HEK293 (cell line): Measurements from ENCODE around the gene ULBP2.
"Not testable (repeated sequence)": the region's sequence is repeated elsewhere in the genome, so short reads cannot be mapped to it uniquely, and the experiment has no call there.

Experiments
- CTCF ChIA-PET: fragments of 350-600 bp; formaldehyde crosslinking; extraction: SDS; loops from one replicate; lab custom pipeline; 2021; ENCODE audit warnings: antibody characterized with exemption; lab: Yijun Ruan, JAX
- POLR2A ChIA-PET: fragments of 300-600 bp; formaldehyde crosslinking; extraction: SDS; loops from one replicate; lab custom pipeline; 2020; ENCODE audit warnings: antibody characterized with exemption, inconsistent platforms; lab: Yijun Ruan, JAX
- H3K27ac ChIP-seq: fragments of 200-500 bp; sonication (Bioruptor generic); 2 replicates; pipeline ENCODE4 v1.5.1; 2014; ENCODE audit warnings: low read depth, low read length, control low read depth, inconsistent platforms; ENCODE audit errors: extremely low read depth
- H3K36me3 ChIP-seq, 2 experiments: fragments of 200-500 bp in 1 of 2; sonication (Bioruptor generic) in 1 of 2; 1 replicate in 1 of 2; 2 replicates in 1 of 2; pipeline ENCODE4 v1.5.1; 2014 to 2017; ENCODE audit warnings: inconsistent platforms in 2 of 2, low read length in 2 of 2; ENCODE audit not compliant: control insufficient read depth in 2 of 2, insufficient read depth in 1 of 2
- H3K4me1 ChIP-seq: fragments of 200-500 bp; sonication (Bioruptor generic); 2 replicates; pipeline ENCODE4 v1.5.1; 2014; ENCODE audit warnings: mild to moderate bottlenecking, low read length, inconsistent platforms; ENCODE audit not compliant: control insufficient read depth, insufficient read depth
- H3K4me3 ChIP-seq: 2 replicates; pipeline ENCODE4 v1.5.1; 2011; ENCODE audit warnings: low read depth, mild to moderate bottlenecking, control low read depth, low read length, moderate library complexity
- H3K9me3 ChIP-seq: fragments of 200-500 bp; sonication (Bioruptor generic); 2 replicates; pipeline ENCODE4 v1.5.1; 2014; ENCODE audit warnings: low read depth, low read length, inconsistent platforms; ENCODE audit not compliant: control insufficient read depth, insufficient read depth
- EGR2 ChIP-seq: fragments of 450-650 bp; formaldehyde crosslinking; IDR thresholded peaks from 2 replicates; pipeline ENCODE4 v1.5.1; 2016; ENCODE audit warnings: low read depth, missing biosample characterization, missing genetic modification characterization
- HOXA7 ChIP-seq: sonication (generic); formaldehyde crosslinking; IDR thresholded peaks from 2 replicates; pipeline ENCODE4 v1.8.1; 2022; ENCODE audit warnings: missing genetic modification reagents, borderline replicate concordance
- HOXC10 ChIP-seq: sonication (generic); formaldehyde crosslinking; IDR thresholded peaks from 2 replicates; pipeline ENCODE4 v1.8.1; 2023; ENCODE audit warnings: mild to moderate bottlenecking, missing genetic modification reagents
- PRDM1 ChIP-seq: fragments of 450-650 bp; formaldehyde crosslinking; IDR thresholded peaks from 2 replicates; pipeline ENCODE4; 2016; ENCODE audit warnings: missing biosample characterization, missing genetic modification characterization
- REPIN1 ChIP-seq: fragments of 450-650 bp; formaldehyde crosslinking; IDR thresholded peaks from 2 replicates; pipeline ENCODE4 v1.5.1; 2017; ENCODE audit warnings: missing biosample characterization, missing genetic modification characterization, low read depth
- SP3 ChIP-seq: fragments of 450-650 bp; formaldehyde crosslinking; IDR thresholded peaks from 2 replicates; pipeline ENCODE4 v1.5.1; 2016; ENCODE audit warnings: missing biosample characterization, missing genetic modification characterization
- ZBTB21 ChIP-seq: fragments of 450-650 bp; formaldehyde crosslinking; IDR thresholded peaks from 2 replicates; pipeline ENCODE4 v1.5.1; 2017; ENCODE audit warnings: missing biosample characterization, missing genetic modification characterization
- ZEB2 ChIP-seq: fragments of 450-650 bp; formaldehyde crosslinking; IDR thresholded peaks from 2 replicates; pipeline ENCODE4 v1.5.1; 2016; ENCODE audit warnings: missing biosample characterization, missing genetic modification characterization
- ZFHX2 ChIP-seq: fragments of 450-650 bp; formaldehyde crosslinking; conservative IDR thresholded peaks from 2 replicates; pipeline ENCODE4 v1.5.1; 2016; ENCODE audit warnings: missing biosample characterization, missing genetic modification characterization
- ZNF274 ChIP-seq, 2 experiments: fragments of 200-500 bp in 1 of 2; fragments of 450-650 bp in 1 of 2; sonication (Bioruptor generic) in 1 of 2; formaldehyde crosslinking in 1 of 2; IDR thresholded peaks; 2 replicates each; pipeline versions ENCODE4 v1.5.1 to v1.6.1; 2014 to 2016; ENCODE audit warnings: borderline replicate concordance in 1 of 2, inconsistent platforms in 1 of 2, low read length in 1 of 2, missing biosample characterization in 1 of 2, missing genetic modification characterization in 1 of 2
- ZNF311 ChIP-seq: fragments of 450-650 bp; formaldehyde crosslinking; IDR thresholded peaks from 2 replicates; pipeline ENCODE4 v1.5.1; 2017; ENCODE audit warnings: missing biosample characterization, missing genetic modification characterization, borderline replicate concordance
- ZNF354C ChIP-seq: fragments of 450-650 bp; formaldehyde crosslinking; IDR thresholded peaks from 2 replicates; pipeline ENCODE4 v1.5.1; 2016; ENCODE audit warnings: missing biosample characterization, missing genetic modification characterization, low read depth, borderline replicate concordance
- ZNF560 ChIP-seq: fragments of 450-650 bp; formaldehyde crosslinking; IDR thresholded peaks from 2 replicates; pipeline ENCODE4 v1.5.1; 2017; ENCODE audit warnings: missing biosample characterization, missing genetic modification characterization, borderline replicate concordance
- ZNF600 ChIP-seq: fragments of 450-650 bp; formaldehyde crosslinking; IDR thresholded peaks from 2 replicates; pipeline ENCODE4 v1.5.1; 2016; ENCODE audit warnings: missing biosample characterization, missing genetic modification characterization
- ZNF624 ChIP-seq: fragments of 450-650 bp; formaldehyde crosslinking; IDR thresholded peaks from 2 replicates; pipeline ENCODE4 v1.5.1; 2017; ENCODE audit warnings: missing biosample characterization, missing genetic modification characterization
- ZNF701 ChIP-seq: fragments of 450-650 bp; formaldehyde crosslinking; IDR thresholded peaks from 2 replicates; pipeline ENCODE4 v1.5.1; 2016; ENCODE audit warnings: missing biosample characterization, missing genetic modification characterization
- TF ChIP-seq, protein P1 (sequence below): fragments of 450-650 bp; formaldehyde crosslinking; IDR thresholded peaks from 2 replicates; pipeline ENCODE4 v1.5.1; 2016; ENCODE audit warnings: missing biosample characterization, missing genetic modification characterization, borderline replicate concordance
- TF ChIP-seq, protein P2 (sequence below): fragments of 450-650 bp; formaldehyde crosslinking; IDR thresholded peaks from 2 replicates; pipeline ENCODE4 v1.5.1; 2016; ENCODE audit warnings: missing biosample characterization, missing genetic modification characterization

Gene ULBP2

DNA sequence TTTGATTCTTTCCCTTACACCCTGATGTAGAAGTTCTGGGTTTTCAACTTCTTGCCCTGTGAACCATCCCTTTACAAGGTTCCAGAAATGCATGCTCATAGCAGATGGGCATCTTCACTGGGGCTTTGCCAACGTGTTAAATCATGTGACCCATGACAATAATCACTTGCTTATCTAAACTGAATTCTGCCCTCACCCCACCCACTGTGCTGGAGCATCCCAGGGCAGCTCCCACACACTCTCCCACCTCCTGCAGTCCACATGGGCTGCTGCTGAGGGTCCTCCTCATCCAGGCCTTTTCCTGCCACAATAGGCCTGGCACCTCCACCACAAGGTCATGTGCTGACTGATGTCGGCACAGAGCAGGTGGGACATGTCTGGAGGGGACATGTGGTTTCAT, 26.2 kb downstream of the ULBP2 start:
- H3K4me1 ChIP-seq, H3K36me3 ChIP-seq, H3K27ac ChIP-seq, POLR2A ChIA-PET, CTCF ChIA-PET, H3K9me3 ChIP-seq: not testable (repeated sequence)
- TF ChIP-seq ZFHX2 (tag by site-specific recombination) (peak; percentile 50), EGR2 (tag by site-specific recombination) (peak; percentile 48)
- TF ChIP-seq, all 188 proteins: peak for 2; not testable (repeated sequence) for 186
- H3K4me3 ChIP-seq = not testable (repeated sequence)

DNA sequence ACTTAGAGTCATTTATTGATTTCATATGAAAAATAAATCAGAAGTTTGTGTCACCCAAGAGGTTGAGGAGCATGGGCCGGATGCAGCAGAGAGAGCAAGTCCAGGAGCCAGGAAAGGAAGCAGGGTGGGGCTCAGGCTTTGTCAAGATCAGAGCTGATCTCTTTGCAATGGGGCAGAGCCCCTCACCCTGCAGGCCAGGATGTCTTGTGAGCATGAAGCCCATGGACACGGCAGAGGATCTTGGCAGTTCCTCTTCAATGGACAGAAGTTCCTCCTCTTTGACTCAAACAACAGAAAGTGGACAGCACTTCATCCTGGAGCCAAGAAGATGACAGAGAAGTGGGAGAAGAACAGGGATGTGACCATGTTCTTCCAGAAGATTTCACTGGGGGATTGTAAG, 27.1 kb downstream of the ULBP2 start:
- H3K9me3 ChIP-seq, CTCF ChIA-PET, H3K4me1 ChIP-seq, H3K36me3 ChIP-seq, POLR2A ChIA-PET, H3K27ac ChIP-seq, H3K4me3 ChIP-seq: not testable (repeated sequence)

DNA sequence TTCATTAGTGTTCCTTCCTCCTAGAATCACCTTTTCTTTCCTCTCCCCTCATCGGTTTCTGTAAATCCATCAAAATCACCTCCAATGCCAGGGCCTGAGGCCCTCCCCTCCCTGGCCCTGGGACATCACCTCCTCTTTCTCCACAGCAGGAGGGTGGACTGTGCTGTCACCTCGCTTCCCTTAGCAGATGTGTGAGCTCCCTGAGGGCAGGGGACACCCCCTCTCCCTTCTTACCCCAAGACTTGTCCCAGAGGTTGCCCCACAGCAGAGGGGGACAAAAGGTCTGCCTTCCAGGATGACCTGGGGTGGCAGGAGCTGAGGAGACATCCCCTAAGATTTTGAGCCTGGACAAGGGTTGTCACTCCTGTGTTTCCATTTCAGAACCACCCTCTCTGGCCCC, 27.8 kb downstream of the ULBP2 start:
- CTCF ChIA-PET = interaction anchor here (0.7 to 1.2 kb wide), 2 partner anchors 29 to 434 kb away, joined by 3 to 4 read pairs; no protein-coding TSS in a partner anchor
- Histone ChIP-seq H3K4me1 (no peaks in the 10 kb centered on the region; the same call in 1 of the 2 replicates), H3K9me3 (no peaks in the 10 kb centered on the region), H3K4me3 (no peak overlapping the region), H3K27ac (no peak overlapping the region), H3K36me3 (peaks cover 0 to 10% of the 10 kb centered on the region in 2 experiments; a peak in 2 of 3 replicates)
- TF ChIP-seq ZNF624 (no peak), REPIN1 (tag by site-specific recombination) (no peak), ZNF311 (tag by site-specific recombination) (no peak), HOXA7 (CRISPR knock-in tag) (no peak), ZBTB21 (tag by site-specific recombination) (no peak)
- TF ChIP-seq, protein P1, sequence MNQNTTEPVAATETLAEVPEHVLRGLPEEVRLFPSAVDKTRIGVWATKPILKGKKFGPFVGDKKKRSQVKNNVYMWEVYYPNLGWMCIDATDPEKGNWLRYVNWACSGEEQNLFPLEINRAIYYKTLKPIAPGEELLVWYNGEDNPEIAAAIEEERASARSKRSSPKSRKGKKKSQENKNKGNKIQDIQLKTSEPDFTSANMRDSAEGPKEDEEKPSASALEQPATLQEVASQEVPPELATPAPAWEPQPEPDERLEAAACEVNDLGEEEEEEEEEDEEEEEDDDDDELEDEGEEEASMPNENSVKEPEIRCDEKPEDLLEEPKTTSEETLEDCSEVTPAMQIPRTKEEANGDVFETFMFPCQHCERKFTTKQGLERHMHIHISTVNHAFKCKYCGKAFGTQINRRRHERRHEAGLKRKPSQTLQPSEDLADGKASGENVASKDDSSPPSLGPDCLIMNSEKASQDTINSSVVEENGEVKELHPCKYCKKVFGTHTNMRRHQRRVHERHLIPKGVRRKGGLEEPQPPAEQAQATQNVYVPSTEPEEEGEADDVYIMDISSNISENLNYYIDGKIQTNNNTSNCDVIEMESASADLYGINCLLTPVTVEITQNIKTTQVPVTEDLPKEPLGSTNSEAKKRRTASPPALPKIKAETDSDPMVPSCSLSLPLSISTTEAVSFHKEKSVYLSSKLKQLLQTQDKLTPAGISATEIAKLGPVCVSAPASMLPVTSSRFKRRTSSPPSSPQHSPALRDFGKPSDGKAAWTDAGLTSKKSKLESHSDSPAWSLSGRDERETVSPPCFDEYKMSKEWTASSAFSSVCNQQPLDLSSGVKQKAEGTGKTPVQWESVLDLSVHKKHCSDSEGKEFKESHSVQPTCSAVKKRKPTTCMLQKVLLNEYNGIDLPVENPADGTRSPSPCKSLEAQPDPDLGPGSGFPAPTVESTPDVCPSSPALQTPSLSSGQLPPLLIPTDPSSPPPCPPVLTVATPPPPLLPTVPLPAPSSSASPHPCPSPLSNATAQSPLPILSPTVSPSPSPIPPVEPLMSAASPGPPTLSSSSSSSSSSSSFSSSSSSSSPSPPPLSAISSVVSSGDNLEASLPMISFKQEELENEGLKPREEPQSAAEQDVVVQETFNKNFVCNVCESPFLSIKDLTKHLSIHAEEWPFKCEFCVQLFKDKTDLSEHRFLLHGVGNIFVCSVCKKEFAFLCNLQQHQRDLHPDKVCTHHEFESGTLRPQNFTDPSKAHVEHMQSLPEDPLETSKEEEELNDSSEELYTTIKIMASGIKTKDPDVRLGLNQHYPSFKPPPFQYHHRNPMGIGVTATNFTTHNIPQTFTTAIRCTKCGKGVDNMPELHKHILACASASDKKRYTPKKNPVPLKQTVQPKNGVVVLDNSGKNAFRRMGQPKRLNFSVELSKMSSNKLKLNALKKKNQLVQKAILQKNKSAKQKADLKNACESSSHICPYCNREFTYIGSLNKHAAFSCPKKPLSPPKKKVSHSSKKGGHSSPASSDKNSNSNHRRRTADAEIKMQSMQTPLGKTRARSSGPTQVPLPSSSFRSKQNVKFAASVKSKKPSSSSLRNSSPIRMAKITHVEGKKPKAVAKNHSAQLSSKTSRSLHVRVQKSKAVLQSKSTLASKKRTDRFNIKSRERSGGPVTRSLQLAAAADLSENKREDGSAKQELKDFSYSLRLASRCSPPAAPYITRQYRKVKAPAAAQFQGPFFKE (tag by site-specific recombination) = no peak
- POLR2A ChIA-PET = interaction anchor here (0.6 kb wide), 1 partner anchor 289 kb away, joined by 4 read pairs; no protein-coding TSS in a partner anchor

DNA sequence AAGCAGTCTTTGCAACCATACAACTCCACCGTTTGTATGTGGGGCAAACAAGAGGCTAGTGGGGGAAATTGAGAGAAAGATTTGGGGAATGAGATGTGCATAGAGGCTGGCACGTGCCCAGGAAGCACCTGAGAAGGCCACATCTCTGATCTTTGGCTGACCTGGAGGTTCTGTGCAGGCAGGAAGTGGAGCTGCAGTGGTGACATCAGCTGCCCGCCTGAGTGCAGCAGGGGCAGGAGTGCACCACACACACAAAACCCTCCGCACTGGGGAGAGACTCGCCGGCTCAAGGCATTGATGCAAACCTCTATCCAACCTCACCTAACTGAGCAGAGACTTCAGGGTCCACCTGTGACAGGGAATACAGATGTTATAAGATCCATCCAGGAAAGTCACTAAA, 32.6 kb downstream of the ULBP2 start:
- CTCF ChIA-PET = interaction anchor here (0.8 kb wide), 1 partner anchor 9 kb away, joined by 4 read pairs; no protein-coding TSS in a partner anchor
- H3K4me3 ChIP-seq, POLR2A ChIA-PET, H3K4me1 ChIP-seq, H3K36me3 ChIP-seq, H3K27ac ChIP-seq, H3K9me3 ChIP-seq: not testable (repeated sequence)

DNA sequence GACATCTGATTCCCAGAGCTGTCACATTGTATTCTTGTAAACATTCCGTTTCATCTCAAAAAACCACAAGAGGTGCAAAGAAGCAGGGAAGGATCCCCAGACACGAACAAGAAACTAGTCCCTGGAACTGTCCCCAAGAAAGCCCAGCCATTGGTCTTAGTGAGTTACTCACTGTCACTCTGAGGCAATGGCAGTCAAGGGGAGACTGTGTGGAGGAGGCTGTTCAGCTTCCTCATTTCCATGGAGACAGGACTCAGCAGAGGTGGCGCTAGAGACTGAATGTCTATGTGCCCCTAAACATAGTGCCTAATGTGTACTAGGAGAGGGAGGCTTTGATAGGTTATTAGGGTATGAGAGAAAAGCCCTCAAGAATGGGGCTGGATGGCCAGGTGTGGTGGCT, 33.0 kb downstream of the ULBP2 start:
- no peak overlapping the region for H3K4me3 ChIP-seq
- H3K9me3 ChIP-seq = no peaks in the 10 kb centered on the region
- ChIA-PET POLR2A (no interaction called here), CTCF (no interaction called here)
- H3K4me1 ChIP-seq = no peaks in the 10 kb centered on the region
- H3K36me3 ChIP-seq = peaks cover 0 to 7% of the 10 kb centered on the region in 2 experiments; a peak in 2 of 3 replicates
- no peak overlapping the region for H3K27ac ChIP-seq
- TF ChIP-seq ZNF560 (tag by site-specific recombination) (no peak), ZNF354C (tag by site-specific recombination) (no peak), HOXC10 (CRISPR knock-in tag) (no peak), ZNF274 (IDR thresholded peaks at IDR 0.05; ENCODE audit: low read length) (no peak), ZNF274 (tag by site-specific recombination; IDR thresholded peaks at IDR 0.05; ENCODE audit: borderline replicate concordance) (no peak), ZNF624 (no peak), ZEB2 (no peak), SP3 (tag by site-specific recombination) (no peak), ZNF600 (tag by site-specific recombination) (no peak), ZNF701 (no peak), PRDM1 (tag by site-specific recombination) (no peak)
- TF ChIP-seq, protein P2, sequence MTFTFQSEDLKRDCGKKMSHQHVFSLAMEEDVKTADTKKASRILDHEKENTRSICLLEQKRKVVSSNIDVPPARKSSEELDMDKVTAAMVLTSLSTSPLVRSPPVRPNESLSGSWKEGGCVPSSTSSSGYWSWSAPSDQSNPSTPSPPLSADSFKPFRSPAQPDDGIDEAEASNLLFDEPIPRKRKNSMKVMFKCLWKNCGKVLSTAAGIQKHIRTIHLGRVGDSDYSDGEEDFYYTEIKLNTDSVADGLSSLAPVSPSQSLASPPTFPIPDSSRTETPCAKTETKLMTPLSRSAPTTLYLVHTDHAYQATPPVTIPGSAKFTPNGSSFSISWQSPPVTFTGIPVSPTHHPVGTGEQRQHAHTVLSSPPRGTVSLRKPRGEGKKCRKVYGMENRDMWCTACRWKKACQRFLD = no peak
